GM12878 (cell line): ENCODE data around the gene FAM110A. TPM values are rescaled to one million over a fixed set of nuclear protein-coding genes. Genes with fewer than 3 reads are reported as not detected.

Experiments
- ATAC-seq: fragments of 200-7000 bp; cut with Tn5 transposase; 3 replicates; pipeline ENCODE4 v1.9.1; 2020; ENCODE audit warnings: mild to moderate bottlenecking, moderate library complexity
- BruUV-seq: library from RNA; stranded (reverse); fragments of 400-500 nt; replicated peaks from 2 replicates; lab custom pipeline; 2021; lab: Mats Ljungman, UMichigan
- CTCF ChIA-PET: fragments of 300-600 bp; sonication (Branson Sonifier 250); formaldehyde crosslinking; extraction: SDS; loops from one replicate; lab custom pipeline; 2021; ENCODE audit warnings: inconsistent platforms; lab: Yijun Ruan, JAX
- POLR2A ChIA-PET: fragments of 350-600 bp; formaldehyde crosslinking; extraction: SDS; loops from one replicate; lab custom pipeline; 2021; ENCODE audit warnings: inconsistent platforms; lab: Charles Lee
- RAD21 ChIA-PET: fragments of 300-600 bp; sonication (Branson Sonifier 250); formaldehyde crosslinking; loops from one replicate; lab custom pipeline; 2023; ENCODE audit warnings: antibody characterized with exemption; ENCODE audit not compliant: unreplicated experiment; lab: Charles Lee
- SMC1A ChIA-PET: fragments of 300-600 bp; sonication (Branson Sonifier 250); formaldehyde crosslinking; loops from one replicate; lab custom pipeline; 2023; ENCODE audit not compliant: unreplicated experiment, uncharacterized antibody; lab: Charles Lee
- DNase-seq: peaks from one replicate; pipeline ENCODE4 v3.0.0-alpha.2; 2011; ENCODE audit warnings: low read depth, low spot score
- FAIRE-seq: peaks from 3 replicates; lab custom pipeline; 2011; peaks lifted over from hg19 to GRCh38; lab: Jason Lieb, UNC
- H2AFZ ChIP-seq: 2 replicates; pipeline ENCODE4 v1.6.0; 2011; ENCODE audit warnings: low read depth, low read length, control low read depth; ENCODE audit not compliant: control insufficient read depth
- H3K27ac ChIP-seq: 2 replicates; pipeline ENCODE4 v1.5.1; 2011; ENCODE audit warnings: control low read depth; ENCODE audit not compliant: control insufficient read depth, insufficient read depth
- H3K27me3 ChIP-seq, 2 experiments: replicated peaks in 1 of 2; 2 replicates each; pipeline versions ENCODE4 v1.6.0 to v1.6.1; 2011; ENCODE audit warnings: low read length in 1 of 2; ENCODE audit not compliant: control insufficient read depth in 2 of 2, insufficient read depth in 2 of 2
- H3K36me3 ChIP-seq, 2 experiments: 2 replicates each; pipeline ENCODE4 v1.5.1; 2011; ENCODE audit warnings: low read length in 1 of 2; ENCODE audit not compliant: control insufficient read depth in 2 of 2, insufficient read depth in 2 of 2
- H3K4me1 ChIP-seq: 2 replicates; pipeline ENCODE4 v1.6.1; 2011; ENCODE audit warnings: mild to moderate bottlenecking, low read length, moderate library complexity, mixed read lengths; ENCODE audit not compliant: control insufficient read depth, insufficient read depth
- H3K4me2 ChIP-seq: 2 replicates; pipeline ENCODE4 v1.6.0; 2011; ENCODE audit warnings: control low read depth; ENCODE audit not compliant: control insufficient read depth, insufficient read depth
- H3K4me3 ChIP-seq: fragments of 200-600 bp; sonication (generic); 2 replicates; pipeline ENCODE4 v1.5.1; 2016
- H3K79me2 ChIP-seq: 2 replicates; pipeline ENCODE4 v1.6.0; 2011; ENCODE audit warnings: low read length; ENCODE audit not compliant: control insufficient read depth, insufficient read depth
- H3K9ac ChIP-seq: 2 replicates; pipeline ENCODE4 v1.8.0; 2011; ENCODE audit warnings: low read length, control low read depth, mixed read lengths; ENCODE audit not compliant: control insufficient read depth, insufficient read depth
- H3K9me3 ChIP-seq: replicated peaks from 3 replicates; pipeline ENCODE4 v1.5.1; 2011; ENCODE audit warnings: mild to moderate bottlenecking, low read length; ENCODE audit not compliant: control insufficient read depth, insufficient read depth
- H4K20me1 ChIP-seq: 2 replicates; pipeline ENCODE4 v1.6.0; 2011; ENCODE audit not compliant: control insufficient read depth, insufficient read depth
- CHD2 ChIP-seq: IDR thresholded peaks from 2 replicates; pipeline ENCODE4 v1.6.1; 2011; ENCODE audit warnings: low read depth, low read length, improper control_type of control experiment, borderline replicate concordance
- ETV6 ChIP-seq, 2 experiments: fragments of 450-650 bp in 1 of 2; IDR thresholded peaks in 1 of 2; conservative IDR thresholded peaks in 1 of 2; 2 replicates each; pipeline ENCODE4 v1.6.1; 2014; ENCODE audit warnings: antibody characterized with exemption in 1 of 2, borderline replicate concordance in 1 of 2, low read depth in 1 of 2, mild to moderate bottlenecking in 1 of 2, moderate library complexity in 1 of 2
- IRF3 ChIP-seq: fragments of 450-650 bp; IDR thresholded peaks from 2 replicates; pipeline ENCODE4 v1.6.1; 2014; ENCODE audit warnings: mild to moderate bottlenecking
- MLLT1 ChIP-seq: fragments of 450-650 bp; IDR thresholded peaks from 2 replicates; pipeline ENCODE4 v1.6.1; 2016; ENCODE audit warnings: mild to moderate bottlenecking
- PAX8 ChIP-seq: fragments of 450-650 bp; IDR thresholded peaks from 2 replicates; pipeline ENCODE4 v1.6.1; 2017; ENCODE audit warnings: mild to moderate bottlenecking, moderate library complexity
- RAD21 ChIP-seq: IDR thresholded peaks from 2 replicates; pipeline ENCODE4 v1.6.1; 2011; ENCODE audit warnings: mild to moderate bottlenecking, low read depth, low read length, moderate library complexity; ENCODE audit not compliant: insufficient read depth
- SMARCA5 ChIP-seq: fragments of 450-650 bp; IDR thresholded peaks from 2 replicates; pipeline ENCODE4 v1.6.1; 2017; ENCODE audit warnings: mild to moderate bottlenecking
- STAT1 ChIP-seq: fragments of 450-650 bp; conservative IDR thresholded peaks from 2 replicates; pipeline ENCODE4 v1.6.1; 2014; ENCODE audit warnings: antibody characterized with exemption, mild to moderate bottlenecking
- STAT3 ChIP-seq: IDR thresholded peaks from 2 replicates; pipeline ENCODE4 v1.6.1; 2011; ENCODE audit warnings: low read depth, low read length, improper control_type of control experiment
- ZBTB33 ChIP-seq: fragments of 450-650 bp; IDR thresholded peaks from 2 replicates; pipeline ENCODE4 v1.6.1; 2017; ENCODE audit warnings: mild to moderate bottlenecking
- WGBS: methylation state at CpG from one replicate; pipeline ENCODE4 v1.1.6; 2016; ENCODE audit warnings: low lambda C conversion rate; ENCODE audit not compliant: insufficient replicate concordance, insufficient coverage; ENCODE audit errors: missing lambda C conversion rate; 5-methylcytosine and 5-hydroxymethylcytosine counted together
- in situ Hi-C: fragments of 300-500 bp; cut with MboI; formaldehyde crosslinking; loops from 9 replicates; pipeline ENCODE4 v1.14.3; 2018; ENCODE audit warnings: mixed read lengths
- intact Hi-C: fragments of 100-400 bp; cut with micrococcal nuclease; formaldehyde crosslinking; loops from one replicate; pipeline ENCODE4 v1.14.2; 2022; ENCODE audit not compliant: unreplicated experiment
- polyA plus RNA-seq, 11 experiments: library from polyadenylated mRNA; depleted of rRNA in 4 of 11; unstranded in 6 of 11; stranded (reverse) in 5 of 11; fragments of >200 nt; fragmentation: Nextera tagmentation in 4 of 11; fragmentation: Illumina TruSeq in 1 of 11; extraction: Ambion mirVana in 4 of 11; extraction: Trizol in 1 of 11; gene quantifications; 1 replicate in 1 of 11; 2 replicates in 10 of 11; pipeline versions ENCODE4 v1.2.1 to v1.2.3, GENCODE V29; 2011 to 2016; ENCODE audit warnings: inconsistent platforms in 2 of 11, missing spikeins in 2 of 11, low read depth in 1 of 11
- total RNA-seq, 4 experiments: library from RNA; depleted of rRNA in 3 of 4; stranded (reverse); fragments of >200 nt in 3 of 4; fragmentation: Illumina TruSeq in 1 of 4; extraction: Trizol in 1 of 4; gene quantifications; 2 replicates each; pipeline versions ENCODE4 v1.2.1 to v1.2.3, GENCODE V29; 2013 to 2021
- TF ChIP-seq, protein P1 (sequence below): IDR thresholded peaks from 2 replicates; pipeline ENCODE4 v1.6.1; 2011; ENCODE audit warnings: borderline replicate concordance, low read depth, mild to moderate bottlenecking, moderate library complexity, mixed read lengths, low read length; ENCODE audit not compliant: insufficient read depth; ENCODE audit errors: extremely low read length
- TF ChIP-seq, protein P2 (sequence below): fragments of 450-650 bp; IDR thresholded peaks from 2 replicates; pipeline ENCODE4 v1.6.1; 2017; ENCODE audit warnings: antibody characterized with exemption, mild to moderate bottlenecking, moderate library complexity

Gene FAM110A
- total and polyA plus RNA-seq, 10 of the 15 experiments (the other 5 are each of a cell fraction or from before 2014, with no cell fraction given): 1.1 to 14.8 (median 7.4) TPM

GRCh38 chr20:815226-815625 is 18.3 kb upstream of the FAM110A start (continued):
- TF ChIP-seq STAT3 (no peak), MLLT1 (no peak), SMARCA5 (no peak), PAX8 (no peak)
- TF ChIP-seq, protein P1, sequence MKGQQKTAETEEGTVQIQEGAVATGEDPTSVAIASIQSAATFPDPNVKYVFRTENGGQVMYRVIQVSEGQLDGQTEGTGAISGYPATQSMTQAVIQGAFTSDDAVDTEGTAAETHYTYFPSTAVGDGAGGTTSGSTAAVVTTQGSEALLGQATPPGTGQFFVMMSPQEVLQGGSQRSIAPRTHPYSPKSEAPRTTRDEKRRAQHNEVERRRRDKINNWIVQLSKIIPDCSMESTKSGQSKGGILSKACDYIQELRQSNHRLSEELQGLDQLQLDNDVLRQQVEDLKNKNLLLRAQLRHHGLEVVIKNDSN: no peak
- TF ChIP-seq, all 136 proteins: peak for 0

DNA sequence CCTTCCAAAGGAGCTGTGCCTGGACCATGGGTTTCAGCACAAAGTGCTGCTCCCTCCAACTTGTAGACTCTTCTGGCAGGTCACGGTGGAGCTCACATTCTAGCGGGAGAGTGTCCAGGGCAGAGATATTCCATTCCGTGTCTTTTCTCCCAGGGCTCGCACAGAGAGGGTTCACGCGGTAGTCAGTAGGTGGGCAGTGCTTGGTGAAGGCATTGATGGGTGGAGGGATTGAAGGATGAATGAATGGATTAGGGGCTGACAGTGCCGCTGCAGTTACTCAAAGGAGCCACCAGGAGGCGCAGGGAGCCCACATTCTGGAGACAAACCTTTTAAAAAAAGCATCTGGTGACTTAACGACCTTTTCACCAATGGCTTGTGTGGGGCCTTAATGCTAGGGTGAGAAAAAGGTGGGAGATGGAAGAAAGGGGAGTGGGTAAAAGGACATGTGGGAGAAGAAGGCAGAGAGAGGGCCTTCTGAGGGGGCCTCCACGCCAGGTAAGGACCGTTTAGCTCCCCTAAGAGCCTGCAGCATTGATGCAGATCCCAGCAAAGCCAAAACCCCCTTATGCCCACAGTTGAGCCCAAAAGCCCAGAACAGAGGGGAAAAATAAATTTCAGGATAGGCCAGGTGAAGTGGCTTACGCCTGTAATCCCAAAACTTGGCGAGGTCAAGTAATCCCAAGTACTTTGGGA is 17.5 kb upstream of the FAM110A start:
- Histone ChIP-seq H3K79me2 (no peaks in the 10 kb centered on the region), H3K27ac (no peak overlapping the region), H3K27me3 (no peaks in the 10 kb centered on the region), H3K4me1 (no peaks in the 10 kb centered on the region), H3K9ac (no peak overlapping the region), H3K4me3 (no peak overlapping the region), H3K36me3 (no peaks in the 10 kb centered on the region), H2AFZ (no peak overlapping the region), H3K9me3 (no peaks in the 10 kb centered on the region), H3K4me2 (no peak overlapping the region), H4K20me1 (no peaks in the 10 kb centered on the region; the same call in 1 of the 2 replicates)
- ChIA-PET SMC1A (interaction anchor here (0.6 to 4.4 kb wide), 4 partner anchors 12 to 271 kb away, joined by 3 to 52 read pairs (median 3); no protein-coding TSS in a partner anchor), CTCF (interaction anchor here (0.5 to 7.0 kb wide), 12 partner anchors 10 to 498 kb away, joined by 3 to 142 read pairs (median 4); no protein-coding TSS in a partner anchor), POLR2A (no interaction called here), RAD21 (interaction anchor here (0.5 to 6.0 kb wide), 5 partner anchors 17 to 470 kb away, joined by 3 to 94 read pairs (median 3); no protein-coding TSS in a partner anchor)
- intact Hi-C loops (loop anchor here (1.0 to 5.0 kb wide), 5 partner anchors 46 to 397 kb away; no protein-coding TSS in a partner anchor), in situ Hi-C loops (loop anchor here (5.0 kb wide), 2 partner anchors 141 to 396 kb away; no protein-coding TSS in a partner anchor)
- ATAC-seq: peak; percentile 75
- 4% methylated on average over 13 of the region's 13 CpGs for whole genome bisulfite sequencing
- DNase-seq: no peak
- peak; percentile 92 for FAIRE-seq
- no TSS peak for BruUV-seq
- no peak for TF ChIP-seq CHD2
- TF ChIP-seq STAT1: no peak
- TF ChIP-seq ZBTB33: no peak
- TF ChIP-seq, protein P2, sequence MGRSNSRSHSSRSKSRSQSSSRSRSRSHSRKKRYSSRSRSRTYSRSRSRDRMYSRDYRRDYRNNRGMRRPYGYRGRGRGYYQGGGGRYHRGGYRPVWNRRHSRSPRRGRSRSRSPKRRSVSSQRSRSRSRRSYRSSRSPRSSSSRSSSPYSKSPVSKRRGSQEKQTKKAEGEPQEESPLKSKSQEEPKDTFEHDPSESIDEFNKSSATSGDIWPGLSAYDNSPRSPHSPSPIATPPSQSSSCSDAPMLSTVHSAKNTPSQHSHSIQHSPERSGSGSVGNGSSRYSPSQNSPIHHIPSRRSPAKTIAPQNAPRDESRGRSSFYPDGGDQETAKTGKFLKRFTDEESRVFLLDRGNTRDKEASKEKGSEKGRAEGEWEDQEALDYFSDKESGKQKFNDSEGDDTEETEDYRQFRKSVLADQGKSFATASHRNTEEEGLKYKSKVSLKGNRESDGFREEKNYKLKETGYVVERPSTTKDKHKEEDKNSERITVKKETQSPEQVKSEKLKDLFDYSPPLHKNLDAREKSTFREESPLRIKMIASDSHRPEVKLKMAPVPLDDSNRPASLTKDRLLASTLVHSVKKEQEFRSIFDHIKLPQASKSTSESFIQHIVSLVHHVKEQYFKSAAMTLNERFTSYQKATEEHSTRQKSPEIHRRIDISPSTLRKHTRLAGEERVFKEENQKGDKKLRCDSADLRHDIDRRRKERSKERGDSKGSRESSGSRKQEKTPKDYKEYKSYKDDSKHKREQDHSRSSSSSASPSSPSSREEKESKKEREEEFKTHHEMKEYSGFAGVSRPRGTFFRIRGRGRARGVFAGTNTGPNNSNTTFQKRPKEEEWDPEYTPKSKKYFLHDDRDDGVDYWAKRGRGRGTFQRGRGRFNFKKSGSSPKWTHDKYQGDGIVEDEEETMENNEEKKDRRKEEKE: no peak
- TF ChIP-seq ETV6 (conservative IDR thresholded peaks at IDR 0.05 in 1 of 2, IDR thresholded peaks at IDR 0.05 in 1 of 2; ENCODE audit: borderline replicate concordance in 1 of 2, low read depth in 1 of 2): no peak
- no peak for TF ChIP-seq IRF3
- TF ChIP-seq RAD21: peak; percentile 95
